OCI-M1 (cell line): ENCODE data around the gene CCL17.
"Not testable (repeated sequence)": the region's sequence is repeated elsewhere in the genome, so short reads cannot be mapped to it uniquely, and the experiment has no call there.

ENCODE experiments used
- DNase-seq: peaks from one replicate; lab custom pipeline; 2025; lab: John Stamatoyannopoulos, UW

Gene CCL17

GRCh38 chr16:57396786-57397185 lies 7.8 kb upstream of the CCL17 start:
- DNase-seq = no peak

- DNase-seq = not testable (repeated sequence)
These were observed 7.1 kb upstream of the CCL17 start for GRCh38 chr16:57397493-57397892.

GRCh38 chr16:57401943-57402640 lies 2.5 kb upstream of the CCL17 start:
- DNase-seq = no peak

GRCh38 chr16:57405097-57405496 lies 530 bp downstream of the CCL17 start:
- DNase-seq = no peak

GRCh38 chr16:57406881-57407280 lies 2.3 kb downstream of the CCL17 start:
- no peak for DNase-seq

- no peak for DNase-seq
These were observed 3.2 kb downstream of the CCL17 start for GRCh38 chr16:57407521-57408353.

GRCh38 chr16:57409065-57409464 lies 4.5 kb downstream of the CCL17 start:
- DNase-seq = no peak

GRCh38 chr16:57409870-57410587 lies 5.5 kb downstream of the CCL17 start:
- DNase-seq = no peak

GRCh38 chr16:57411362-57411976 lies 6.9 kb downstream of the CCL17 start:
- no peak for DNase-seq

- DNase-seq = no peak
These were observed 8.0 kb downstream of the CCL17 start for GRCh38 chr16:57412584-57412983.

- no peak for DNase-seq
These were observed 8.7 kb downstream of the CCL17 start for GRCh38 chr16:57413301-57413730.

GRCh38 chr16:57413733-57414132 lies 9.2 kb downstream of the CCL17 start:
- no peak for DNase-seq

GRCh38 chr16:57416084-57416483 lies 11.5 kb downstream of the CCL17 start:
- no peak for DNase-seq

- DNase-seq = no peak
These were observed 14.9 kb downstream of the CCL17 start for GRCh38 chr16:57419506-57419905.

- DNase-seq = peak; percentile 84
These were observed 17.7 kb downstream of the CCL17 start for GRCh38 chr16:57422026-57422944.

- no peak for DNase-seq
These were observed 18.6 kb downstream of the CCL17 start for GRCh38 chr16:57423152-57423551.

GRCh38 chr16:57424583-57424982 lies 20.0 kb downstream of the CCL17 start:
- no peak for DNase-seq

- DNase-seq = no peak
These were observed 21.8 kb downstream of the CCL17 start for GRCh38 chr16:57426356-57426755.

- DNase-seq = no peak
These were observed 22.7 kb downstream of the CCL17 start for GRCh38 chr16:57427307-57427706.

- DNase-seq = no peak
These were observed 23.3 kb downstream of the CCL17 start for GRCh38 chr16:57427824-57428223.

GRCh38 chr16:57430955-57431354 lies 26.4 kb downstream of the CCL17 start:
- DNase-seq = no peak
